Measurements from ENCODE around the gene CCDC78.

Gene CCDC78

GRCh38 chr16:726438-727290 lies at the start of gene CCDC78, which contains the start of gene HAGHL:
Gene CCDC78 (minus strand): TSS chr16:726443. CDS start chr16:726367, 76 bp downstream.
Gene HAGHL (plus strand): TSS chr16:727106. CDS start chr16:727510, 404 bp downstream.
- no peak for DNase-seq

GRCh38 chr16:775236-775796 lies 49.1 kb upstream of the CCDC78 start:
- no peak for DNase-seq

- no peak for DNase-seq
Observed at GRCh38 chr16:774086-775001, 48.1 kb upstream of the CCDC78 start.

GRCh38 chr16:772959-773358 lies 46.7 kb upstream of the CCDC78 start:
- no peak for DNase-seq

GRCh38 chr16:770411-770810 lies 44.2 kb upstream of the CCDC78 start:
- no peak for DNase-seq

- no peak for DNase-seq
Observed at GRCh38 chr16:769934-770333, 43.7 kb upstream of the CCDC78 start.

- DNase-seq = no peak
Observed at GRCh38 chr16:769184-769784, 43.0 kb upstream of the CCDC78 start.

GRCh38 chr16:768428-768827 lies 42.2 kb upstream of the CCDC78 start:
- no peak for DNase-seq

GRCh38 chr16:767743-768235 lies 41.5 kb upstream of the CCDC78 start:
- DNase-seq = no peak

- no peak for DNase-seq
Observed at GRCh38 chr16:766820-767640, 40.8 kb upstream of the CCDC78 start.

GRCh38 chr16:766008-766819 lies 40.0 kb upstream of the CCDC78 start:
- DNase-seq = no peak

- no peak for DNase-seq
Observed at GRCh38 chr16:765488-765865, 39.2 kb upstream of the CCDC78 start.

- no peak for DNase-seq
Observed at GRCh38 chr16:764848-765487, 38.7 kb upstream of the CCDC78 start.

- no peak for DNase-seq
Observed at GRCh38 chr16:764184-764750, 38.0 kb upstream of the CCDC78 start.

GRCh38 chr16:763369-764183 lies 37.3 kb upstream of the CCDC78 start:
- no peak for DNase-seq

GRCh38 chr16:762595-763268 lies 36.5 kb upstream of the CCDC78 start:
- DNase-seq = no peak

- no peak for DNase-seq
Observed at GRCh38 chr16:761625-762513, 35.6 kb upstream of the CCDC78 start.

All from amniotic stem cell (primary cell).